ENCODE results near the gene RPA1.

The RPA1 gene

DNA sequence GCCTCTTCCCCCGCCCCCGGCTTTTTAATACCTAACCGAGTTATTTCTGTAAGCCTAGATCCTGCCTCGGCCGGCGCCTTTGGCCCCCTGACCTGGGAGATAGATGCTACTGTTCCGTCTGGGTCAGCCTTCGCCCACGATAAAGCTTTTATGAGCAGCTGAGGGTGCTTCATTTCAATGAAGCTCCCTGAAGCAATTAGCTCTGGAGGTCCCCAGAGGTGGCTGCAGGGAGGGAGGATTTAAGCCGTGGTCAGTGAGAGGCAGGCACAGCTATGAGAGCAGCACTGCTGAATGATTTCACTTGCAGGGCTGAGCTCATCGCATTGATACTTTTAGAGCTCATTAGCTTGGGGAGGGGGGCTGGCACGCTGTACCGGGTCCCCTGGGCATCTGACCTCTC is 89.4 kb downstream of the RPA1 start (continued):
- peak; percentile 9; the same call in 1 of the 2 replicates for TF ChIP-seq OSR2 (tag by site-specific recombination; IDR thresholded peaks at IDR 0.05)
- no peak for TF ChIP-seq ZNF768 (tag by site-specific recombination; IDR thresholded peaks at IDR 0.05)
- TF ChIP-seq ZNF501 (tag by site-specific recombination; IDR thresholded peaks at IDR 0.05): no peak
- no peak for TF ChIP-seq ZNF549 (tag by site-specific recombination; IDR thresholded peaks at IDR 0.05)
- TF ChIP-seq, protein P1, sequence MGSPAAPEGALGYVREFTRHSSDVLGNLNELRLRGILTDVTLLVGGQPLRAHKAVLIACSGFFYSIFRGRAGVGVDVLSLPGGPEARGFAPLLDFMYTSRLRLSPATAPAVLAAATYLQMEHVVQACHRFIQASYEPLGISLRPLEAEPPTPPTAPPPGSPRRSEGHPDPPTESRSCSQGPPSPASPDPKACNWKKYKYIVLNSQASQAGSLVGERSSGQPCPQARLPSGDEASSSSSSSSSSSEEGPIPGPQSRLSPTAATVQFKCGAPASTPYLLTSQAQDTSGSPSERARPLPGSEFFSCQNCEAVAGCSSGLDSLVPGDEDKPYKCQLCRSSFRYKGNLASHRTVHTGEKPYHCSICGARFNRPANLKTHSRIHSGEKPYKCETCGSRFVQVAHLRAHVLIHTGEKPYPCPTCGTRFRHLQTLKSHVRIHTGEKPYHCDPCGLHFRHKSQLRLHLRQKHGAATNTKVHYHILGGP (tag by site-specific recombination; IDR thresholded peaks at IDR 0.05): no peak
- peak; percentile 29; the same call in 1 of the 2 replicates for TF ChIP-seq EGR2 (tag by site-specific recombination; IDR thresholded peaks at IDR 0.05; ENCODE audit: low read depth)

DNA sequence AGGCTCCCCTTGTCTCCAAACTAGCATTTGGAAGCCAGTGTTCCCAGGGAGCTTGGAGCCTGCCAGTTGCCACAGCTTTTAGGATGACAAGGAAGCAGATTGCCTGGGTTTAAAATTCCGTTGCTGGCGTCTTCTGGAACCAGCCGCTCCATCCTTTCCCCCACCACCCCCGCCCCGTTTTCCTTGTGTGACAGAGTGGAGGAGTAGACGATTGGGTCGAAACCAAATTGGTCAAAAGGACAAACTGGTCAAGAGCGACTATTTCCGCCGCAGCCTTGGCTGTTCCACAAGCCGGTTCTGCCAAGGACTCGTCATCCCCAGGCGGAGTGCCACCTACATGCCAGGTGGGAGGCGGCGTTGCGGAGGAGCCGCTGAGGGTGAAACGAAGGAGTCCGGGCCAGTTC is 91.1 kb downstream of the RPA1 start:
- no peaks in the 10 kb centered on the region for H3K4me1 ChIP-seq (ENCODE audit: control insufficient read depth, insufficient read depth, low read length)
- CTCF ChIA-PET: interaction anchor here (0.6 to 2.4 kb wide), 3 partner anchors 12 to 105 kb away, joined by 4 to 9 read pairs (median 5); partner anchors contain the start of gene RTN4RL1
- no peak overlapping the region for H3K4me3 ChIP-seq (ENCODE audit: low read depth, low read length)
- H3K36me3 ChIP-seq (ENCODE audit: control insufficient read depth in 2 of 2, insufficient read depth in 1 of 2, low read length in 2 of 2): no peaks in the 10 kb centered on the region
- no peaks in the 10 kb centered on the region for H3K9me3 ChIP-seq (ENCODE audit: control insufficient read depth, insufficient read depth, low read depth, low read length)
- TF ChIP-seq ZNF629 (tag by site-specific recombination; IDR thresholded peaks at IDR 0.05) (no peak), EGR2 (tag by site-specific recombination; IDR thresholded peaks at IDR 0.05; ENCODE audit: low read depth) (0 out of 2 replicates have a peak, but pooled peaks have one; percentile 11), OSR2 (tag by site-specific recombination; IDR thresholded peaks at IDR 0.05) (no peak)
- H3K27ac ChIP-seq (ENCODE audit: extremely low read depth, low read depth, low read length): no peak overlapping the region
- POLR2A ChIA-PET: interaction anchor here (0.5 kb wide), 1 partner anchor 29 kb away, joined by 3 read pairs; no protein-coding TSS in a partner anchor

DNA sequence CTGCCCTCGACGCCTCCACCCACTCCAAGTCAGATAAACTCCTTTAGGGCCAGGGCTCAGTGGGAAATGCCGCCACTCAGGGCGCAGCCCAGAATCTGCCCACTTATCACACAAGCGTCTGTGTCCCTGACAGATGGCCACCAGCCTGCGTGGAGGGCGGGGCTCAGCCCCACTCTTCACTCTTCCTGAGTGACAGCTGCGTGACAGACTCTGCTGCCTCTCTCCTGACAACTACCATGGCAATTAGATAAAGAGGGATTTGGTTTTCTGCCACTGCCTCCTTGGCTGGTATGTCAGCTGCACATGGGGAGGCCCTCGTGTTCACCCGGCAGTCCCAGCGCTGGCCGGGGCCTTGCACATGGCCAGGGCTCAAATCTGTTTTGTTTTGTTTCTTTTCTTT is 99.2 kb downstream of the RPA1 start:
- no peak overlapping the region for H3K4me3 ChIP-seq (ENCODE audit: low read depth, low read length)
- no peaks in the 10 kb centered on the region for H3K9me3 ChIP-seq (ENCODE audit: control insufficient read depth, insufficient read depth, low read depth, low read length)
- no peaks in the 10 kb centered on the region for H3K4me1 ChIP-seq (ENCODE audit: control insufficient read depth, insufficient read depth, low read length)
- peak; percentile 13; the same call in 1 of the 2 replicates for TF ChIP-seq SP2 (tag by site-specific recombination; IDR thresholded peaks at IDR 0.05)
- TF ChIP-seq ZNF776 (tag by site-specific recombination; IDR thresholded peaks at IDR 0.05; ENCODE audit: borderline replicate concordance): no peak
- POLR2A ChIA-PET: interaction anchor here (0.6 to 0.7 kb wide), 2 partner anchors 97 to 109 kb away, joined by 3 read pairs; no protein-coding TSS in a partner anchor
- no peak overlapping the region for H3K27ac ChIP-seq (ENCODE audit: extremely low read depth, low read depth, low read length)
- CTCF ChIA-PET: no interaction called here
- no peaks in the 10 kb centered on the region for H3K36me3 ChIP-seq (ENCODE audit: control insufficient read depth in 2 of 2, insufficient read depth in 1 of 2, low read length in 2 of 2)

DNA sequence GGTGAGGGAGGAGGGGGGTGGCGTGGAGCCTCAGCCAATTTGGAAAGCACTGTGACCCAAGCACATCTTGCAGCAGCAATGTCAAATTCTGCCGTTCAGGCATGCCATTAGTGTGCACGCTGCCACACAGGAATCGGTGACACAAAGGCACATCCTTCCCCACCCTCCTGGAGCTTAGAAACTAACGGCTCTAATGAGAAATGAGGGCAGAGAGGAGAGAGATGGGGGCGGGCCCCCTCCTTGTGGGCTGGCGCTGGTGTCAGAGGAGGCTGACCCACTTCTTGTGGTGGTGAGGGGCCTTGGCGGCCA is 100.5 kb downstream of the RPA1 start:
- CTCF ChIA-PET: interaction anchor here (0.7 to 1.8 kb wide), 3 partner anchors 11 to 48 kb away, joined by 3 to 4 read pairs (median 3); no protein-coding TSS in a partner anchor

More for the DNA sequence above, 100.5 kb downstream of the RPA1 start:
- no peaks in the 10 kb centered on the region for H3K4me1 ChIP-seq (ENCODE audit: control insufficient read depth, insufficient read depth, low read length)
- H3K27ac ChIP-seq (ENCODE audit: extremely low read depth, low read depth, low read length): no peak overlapping the region
- no peaks in the 10 kb centered on the region for H3K36me3 ChIP-seq (ENCODE audit: control insufficient read depth in 2 of 2, insufficient read depth in 1 of 2, low read length in 2 of 2)
- TF ChIP-seq, protein P2, sequence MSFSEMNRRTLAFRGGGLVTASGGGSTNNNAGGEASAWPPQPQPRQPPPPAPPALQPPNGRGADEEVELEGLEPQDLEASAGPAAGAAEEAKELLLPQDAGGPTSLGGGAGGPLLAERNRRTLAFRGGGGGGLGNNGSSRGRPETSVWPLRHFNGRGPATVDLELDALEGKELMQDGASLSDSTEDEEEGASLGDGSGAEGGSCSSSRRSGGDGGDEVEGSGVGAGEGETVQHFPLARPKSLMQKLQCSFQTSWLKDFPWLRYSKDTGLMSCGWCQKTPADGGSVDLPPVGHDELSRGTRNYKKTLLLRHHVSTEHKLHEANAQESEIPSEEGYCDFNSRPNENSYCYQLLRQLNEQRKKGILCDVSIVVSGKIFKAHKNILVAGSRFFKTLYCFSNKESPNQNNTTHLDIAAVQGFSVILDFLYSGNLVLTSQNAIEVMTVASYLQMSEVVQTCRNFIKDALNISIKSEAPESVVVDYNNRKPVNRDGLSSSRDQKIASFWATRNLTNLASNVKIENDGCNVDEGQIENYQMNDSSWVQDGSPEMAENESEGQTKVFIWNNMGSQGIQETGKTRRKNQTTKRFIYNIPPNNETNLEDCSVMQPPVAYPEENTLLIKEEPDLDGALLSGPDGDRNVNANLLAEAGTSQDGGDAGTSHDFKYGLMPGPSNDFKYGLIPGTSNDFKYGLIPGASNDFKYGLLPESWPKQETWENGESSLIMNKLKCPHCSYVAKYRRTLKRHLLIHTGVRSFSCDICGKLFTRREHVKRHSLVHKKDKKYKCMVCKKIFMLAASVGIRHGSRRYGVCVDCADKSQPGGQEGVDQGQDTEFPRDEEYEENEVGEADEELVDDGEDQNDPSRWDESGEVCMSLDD (tag by site-specific recombination; IDR thresholded peaks at IDR 0.05): no peak
- TF ChIP-seq MYNN (tag by site-specific recombination; IDR thresholded peaks at IDR 0.05; ENCODE audit: borderline replicate concordance) (no peak), HOXD13 (CRISPR knock-in tag; IDR thresholded peaks at IDR 0.05; ENCODE audit: borderline replicate concordance) (no peak), ZNF266 (tag by site-specific recombination; IDR thresholded peaks at IDR 0.05; ENCODE audit: low read depth) (no peak), ZNF184 (tag by site-specific recombination; IDR thresholded peaks at IDR 0.05) (no peak), REPIN1 (tag by site-specific recombination; IDR thresholded peaks at IDR 0.05; ENCODE audit: low read depth) (no peak)
- TF ChIP-seq, protein P3, sequence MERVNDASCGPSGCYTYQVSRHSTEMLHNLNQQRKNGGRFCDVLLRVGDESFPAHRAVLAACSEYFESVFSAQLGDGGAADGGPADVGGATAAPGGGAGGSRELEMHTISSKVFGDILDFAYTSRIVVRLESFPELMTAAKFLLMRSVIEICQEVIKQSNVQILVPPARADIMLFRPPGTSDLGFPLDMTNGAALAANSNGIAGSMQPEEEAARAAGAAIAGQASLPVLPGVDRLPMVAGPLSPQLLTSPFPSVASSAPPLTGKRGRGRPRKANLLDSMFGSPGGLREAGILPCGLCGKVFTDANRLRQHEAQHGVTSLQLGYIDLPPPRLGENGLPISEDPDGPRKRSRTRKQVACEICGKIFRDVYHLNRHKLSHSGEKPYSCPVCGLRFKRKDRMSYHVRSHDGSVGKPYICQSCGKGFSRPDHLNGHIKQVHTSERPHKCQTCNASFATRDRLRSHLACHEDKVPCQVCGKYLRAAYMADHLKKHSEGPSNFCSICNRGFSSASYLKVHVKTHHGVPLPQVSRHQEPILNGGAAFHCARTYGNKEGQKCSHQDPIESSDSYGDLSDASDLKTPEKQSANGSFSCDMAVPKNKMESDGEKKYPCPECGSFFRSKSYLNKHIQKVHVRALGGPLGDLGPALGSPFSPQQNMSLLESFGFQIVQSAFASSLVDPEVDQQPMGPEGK (tag by site-specific recombination; IDR thresholded peaks at IDR 0.05): no peak
- POLR2A ChIA-PET: no interaction called here
- no peaks in the 10 kb centered on the region for H3K9me3 ChIP-seq (ENCODE audit: control insufficient read depth, insufficient read depth, low read depth, low read length)
- H3K4me3 ChIP-seq (ENCODE audit: low read depth, low read length): no peak overlapping the region

Measured in HEK293 (cell line).